Ovary (tissue), 9 donors: ENCODE data around the gene DMRTB1. TPM values are rescaled to one million over a fixed set of nuclear protein-coding genes. Genes with fewer than 3 reads are reported as not detected.

Source experiments
- DNase-seq, 5 donors: peaks; one replicate each; pipeline ENCODE4 v3.0.0-alpha.2; 2019 to 2020
- H3K27ac ChIP-seq, 2 donors: fragments of 200-600 bp; one replicate each; pipeline versions ENCODE4 v1.5.1 to v1.8.0; 2019 to 2022
- H3K27me3 ChIP-seq: fragments of 200-600 bp; one replicate; pipeline ENCODE4 v1.8.0; 2022
- H3K36me3 ChIP-seq: fragments of 200-600 bp; sonication (generic); one replicate; pipeline ENCODE4 v1.5.1; 2019
- H3K4me1 ChIP-seq: one replicate; pipeline ENCODE4 v1.8.1; 2013; ENCODE audit warnings: mild to moderate bottlenecking, moderate library complexity; ENCODE audit not compliant: insufficient read depth
- H3K4me3 ChIP-seq: fragments of 200-600 bp; sonication (generic); one replicate; pipeline ENCODE4 v1.5.1; 2017
- H3K9me3 ChIP-seq, 2 donors: fragments of 200-600 bp in 1 of 2; sonication (generic) in 1 of 2; one replicate each; pipeline versions ENCODE4 v1.5.1 to v1.8.1; 2013 to 2019; ENCODE audit warnings: mild to moderate bottlenecking in 1 of 2, moderate library complexity in 1 of 2
- EP300 ChIP-seq: sonication (generic); formaldehyde crosslinking; IDR thresholded peaks from one replicate; pipeline ENCODE4 v1.6.1; 2017; ENCODE audit warnings: antibody characterized with exemption
- POLR2A ChIP-seq: fragments of 450-650 bp; IDR thresholded peaks from one replicate; pipeline ENCODE4 v1.6.1; 2017; ENCODE audit warnings: antibody characterized with exemption, mild to moderate bottlenecking, moderate library complexity
- WGBS, 3 donors: extraction: QIAGEN DNeasy Blood & Tissue Kit in 1 of 3; methylation state at CpG; one replicate each; pipeline versions ENCODE4 v1.1.5 to v1.1.7; 2013 to 2017; 5-methylcytosine and 5-hydroxymethylcytosine counted together
- intact Hi-C, 4 donors: fragments of 100-400 bp; cut with DNase I; formaldehyde crosslinking; loops; one replicate each; pipeline versions ENCODE4 v1.11.0 to v1.15.1; 2022 to 2023
- polyA plus RNA-seq, 2 donors: library from polyadenylated mRNA; stranded (reverse); fragments of 200-250 nt in 1 of 2; fragments of 350-450 nt in 1 of 2; fragmentation: Illumina TruSeq in 1 of 2; extraction: RNeasy Lipid Tissue Mini Kit (QIAGEN cat#74804) in 1 of 2; gene quantifications; one replicate each; pipeline ENCODE4 v1.2.3, GENCODE V29; 2013 to 2014
- total RNA-seq, 7 donors: library from RNA; depleted of rRNA in 2 of 7; stranded (reverse); fragments of >200 nt in 2 of 7; fragmentation: NEBNext Ultra II Directional in 3 of 7; extraction: Animal tissue kit (Norgen Biotek cat#: 25700) in 3 of 7; gene quantifications; one replicate each; pipeline versions ENCODE4 v1.1.0 to v1.2.4, GENCODE V29; 2016 to 2023
- TF ChIP-seq, protein P1 (sequence below), 3 donors: fragments of 450-650 bp in 2 of 3; fragments of 200-600 bp in 1 of 3; IDR thresholded peaks; one replicate each; pipeline versions ENCODE4 v1.5.1 to v1.8.0; 2016 to 2022; ENCODE audit warnings: antibody characterized with exemption in 3 of 3, mild to moderate bottlenecking in 1 of 3
- donor health status: DM: no; HTN: no; CAD: no; lungs with moderate emphysema.
- donor health status: DM: no; HTN: no; CAD: no.
- donor health status: Bipolar disorder and iron deficiency.
- donor health status: DM: yes; HTN: yes; CAD: no.
- donor health status: DM: no; HTN: no; CAD: no.
- donor health status: DM: yes; HTN: yes; CAD: no.

Gene DMRTB1
- total and polyA plus RNA-seq, 9 donors, result 0.06 TPM; not detected in 8

DNA sequence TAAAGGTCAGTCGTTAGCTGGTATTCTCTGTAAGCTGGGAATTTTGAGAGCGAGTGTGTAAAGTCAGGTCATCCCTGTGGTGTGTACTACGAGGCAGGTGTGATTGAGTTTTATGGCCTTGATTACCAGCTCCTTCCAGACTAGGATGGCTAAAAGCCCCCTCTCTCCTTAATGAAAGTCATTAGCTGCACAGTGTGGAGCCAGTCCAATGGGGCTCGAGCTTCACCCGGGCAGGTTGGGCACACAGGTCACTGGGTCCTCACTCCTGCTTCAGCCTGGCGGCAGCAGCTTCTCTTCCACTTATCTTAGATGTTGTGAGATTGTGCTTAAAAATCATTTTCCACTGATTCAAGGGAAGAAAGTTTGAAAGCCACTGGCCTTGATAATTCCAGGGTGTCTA, 3.0 kb downstream of the DMRTB1 start:
- H3K27me3 ChIP-seq, result no peaks in the 10 kb centered on the region
- H3K36me3 ChIP-seq, result no peaks in the 10 kb centered on the region
- no peak for DNase-seq
- no peak overlapping the region for H3K27ac ChIP-seq
- WGBS, 3 donors, result 78 to 80% (median 79%) methylated on average over 6 of the region's 6 CpGs
- H3K9me3 ChIP-seq, result no peaks in the 10 kb centered on the region
- H3K4me1 ChIP-seq, result no peaks in the 10 kb centered on the region
- intact Hi-C loops, result no loop called here
- TF ChIP-seq POLR2A (no peak), EP300 (no peak)
- TF ChIP-seq, protein P1, sequence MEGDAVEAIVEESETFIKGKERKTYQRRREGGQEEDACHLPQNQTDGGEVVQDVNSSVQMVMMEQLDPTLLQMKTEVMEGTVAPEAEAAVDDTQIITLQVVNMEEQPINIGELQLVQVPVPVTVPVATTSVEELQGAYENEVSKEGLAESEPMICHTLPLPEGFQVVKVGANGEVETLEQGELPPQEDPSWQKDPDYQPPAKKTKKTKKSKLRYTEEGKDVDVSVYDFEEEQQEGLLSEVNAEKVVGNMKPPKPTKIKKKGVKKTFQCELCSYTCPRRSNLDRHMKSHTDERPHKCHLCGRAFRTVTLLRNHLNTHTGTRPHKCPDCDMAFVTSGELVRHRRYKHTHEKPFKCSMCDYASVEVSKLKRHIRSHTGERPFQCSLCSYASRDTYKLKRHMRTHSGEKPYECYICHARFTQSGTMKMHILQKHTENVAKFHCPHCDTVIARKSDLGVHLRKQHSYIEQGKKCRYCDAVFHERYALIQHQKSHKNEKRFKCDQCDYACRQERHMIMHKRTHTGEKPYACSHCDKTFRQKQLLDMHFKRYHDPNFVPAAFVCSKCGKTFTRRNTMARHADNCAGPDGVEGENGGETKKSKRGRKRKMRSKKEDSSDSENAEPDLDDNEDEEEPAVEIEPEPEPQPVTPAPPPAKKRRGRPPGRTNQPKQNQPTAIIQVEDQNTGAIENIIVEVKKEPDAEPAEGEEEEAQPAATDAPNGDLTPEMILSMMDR (IDR thresholded peaks at IDR 0.05), result no peak
- H3K4me3 ChIP-seq, result no peak overlapping the region

GRCh38 chr1:53462769-53463501, 3.7 kb downstream of the DMRTB1 start:
- Histone ChIP-seq H3K9me3 (no peaks in the 10 kb centered on the region), H3K27me3 (no peaks in the 10 kb centered on the region), H3K27ac (no peak overlapping the region), H3K36me3 (no peaks in the 10 kb centered on the region), H3K4me3 (no peak overlapping the region), H3K4me1 (no peaks in the 10 kb centered on the region)
- DNase-seq, result no peak
- 58 to 78% (median 75%) methylated on average over 11 of the region's 11 CpGs for WGBS, 3 donors
- intact Hi-C loops, result no loop called here
- TF ChIP-seq, protein P1 (IDR thresholded peaks at IDR 0.05), result no peak
- TF ChIP-seq EP300 (no peak), POLR2A (no peak)

- Histone ChIP-seq H3K4me3 (no peak overlapping the region), H3K36me3 (no peaks in the 10 kb centered on the region), H3K27ac (no peak overlapping the region), H3K27me3 (no peaks in the 10 kb centered on the region), H3K9me3 (no peaks in the 10 kb centered on the region), H3K4me1 (no peaks in the 10 kb centered on the region)
- intact Hi-C loops, result no loop called here
- TF ChIP-seq EP300 (no peak), POLR2A (no peak)
- TF ChIP-seq, protein P1 (IDR thresholded peaks at IDR 0.05), result no peak
- 84 to 87% (median 85%) methylated on average over 24 of the region's 24 CpGs for WGBS, 3 donors
- DNase-seq, result no peak
These were observed 5.0 kb downstream of the DMRTB1 start for GRCh38 chr1:53463961-53464899.

- H3K9me3 ChIP-seq, result no peaks in the 10 kb centered on the region
- 48 to 59% (median 57%) methylated on average over 4 of the region's 4 CpGs for WGBS, 3 donors
- TF ChIP-seq POLR2A (no peak), EP300 (no peak)
- TF ChIP-seq, protein P1 (IDR thresholded peaks at IDR 0.05), result no peak
- no peaks in the 10 kb centered on the region for H3K4me1 ChIP-seq
- H3K27me3 ChIP-seq, result no peaks in the 10 kb centered on the region
- H3K4me3 ChIP-seq, result no peak overlapping the region
- no peak for DNase-seq
- intact Hi-C loops, result no loop called here
- no peaks in the 10 kb centered on the region for H3K36me3 ChIP-seq
- H3K27ac ChIP-seq, result no peak overlapping the region
These were observed 6.1 kb downstream of the DMRTB1 start for GRCh38 chr1:53465023-53465957.
